ENCODE measurements around the gene SOX3. TPM values are rescaled to one million over a fixed set of nuclear protein-coding genes. Genes with fewer than 3 reads are reported as not detected.

SOX3 gene
- total RNA-seq, 1 donor from 2014 or later, result 6.4 TPM

Other genes with a start within 250 kb of the SOX3 start
- gene LINC00632, start 204.7 kb upstream of the SOX3 start, total RNA-seq, result 39.8 TPM

All from temporal lobe (tissue), 1 donor.